ENCODE measurements around the gene TTC9B.

- TF ChIP-seq CTCF (IDR thresholded peaks at IDR 0.05) (no peak), EZH2phosphoT487 (IDR thresholded peaks at IDR 0.05) (no peak), EZH2 (IDR thresholded peaks at IDR 0.05) (no peak)
These were observed 26.6 kb upstream of the TTC9B start for GRCh38 chr19:40244579-40245317.

Data from neural progenitor cell (in vitro differentiated cells).